ENCODE data around the gene OR10D3.

- TF ChIP-seq ZBTB7A (IDR thresholded peaks at IDR 0.05; ENCODE audit: low read depth) (no peak), EP300 (IDR thresholded peaks at IDR 0.05; ENCODE audit: borderline replicate concordance) (no peak), CEBPB (IDR thresholded peaks at IDR 0.05) (no peak), EGR1 (IDR thresholded peaks at IDR 0.05) (no peak), RAD21 (IDR thresholded peaks at IDR 0.05; ENCODE audit: low read depth) (no peak), MAX (IDR thresholded peaks at IDR 0.05) (no peak), REST (IDR thresholded peaks at IDR 0.05; ENCODE audit: low read depth) (no peak), CREB1 (IDR thresholded peaks at IDR 0.05; ENCODE audit: low read depth) (no peak), TAF1 (IDR thresholded peaks at IDR 0.05; ENCODE audit: low read depth) (no peak), NFIC (IDR thresholded peaks at IDR 0.05) (no peak), FOXM1 (IDR thresholded peaks at IDR 0.05; ENCODE audit: borderline replicate concordance, low read depth) (no peak)
Measured at GRCh38 chr11:124152770-124153407, 30.3 kb upstream of the OR10D3 start.

Measured in Ishikawa (cell line).